HG02610 (cell line): Measurements from ENCODE around the gene DYNLT2.

Experiments
- ATAC-seq: cut with Tn5 transposase; IDR thresholded peaks from one replicate; pipeline ENCODE4 v1.9.1; 2021; ENCODE audit warnings: mild to moderate bottlenecking, moderate library complexity; ENCODE audit not compliant: unreplicated experiment

DYNLT2 gene, protein sequence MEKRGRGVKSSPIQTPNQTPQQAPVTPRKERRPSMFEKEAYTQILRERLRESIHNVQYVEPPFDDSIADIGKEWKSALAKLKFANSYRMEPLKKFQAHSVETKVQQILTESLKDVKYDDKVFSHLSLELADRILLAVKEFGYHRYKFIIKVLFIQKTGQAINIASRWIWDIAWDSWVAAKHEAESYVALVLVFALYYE

DNA sequence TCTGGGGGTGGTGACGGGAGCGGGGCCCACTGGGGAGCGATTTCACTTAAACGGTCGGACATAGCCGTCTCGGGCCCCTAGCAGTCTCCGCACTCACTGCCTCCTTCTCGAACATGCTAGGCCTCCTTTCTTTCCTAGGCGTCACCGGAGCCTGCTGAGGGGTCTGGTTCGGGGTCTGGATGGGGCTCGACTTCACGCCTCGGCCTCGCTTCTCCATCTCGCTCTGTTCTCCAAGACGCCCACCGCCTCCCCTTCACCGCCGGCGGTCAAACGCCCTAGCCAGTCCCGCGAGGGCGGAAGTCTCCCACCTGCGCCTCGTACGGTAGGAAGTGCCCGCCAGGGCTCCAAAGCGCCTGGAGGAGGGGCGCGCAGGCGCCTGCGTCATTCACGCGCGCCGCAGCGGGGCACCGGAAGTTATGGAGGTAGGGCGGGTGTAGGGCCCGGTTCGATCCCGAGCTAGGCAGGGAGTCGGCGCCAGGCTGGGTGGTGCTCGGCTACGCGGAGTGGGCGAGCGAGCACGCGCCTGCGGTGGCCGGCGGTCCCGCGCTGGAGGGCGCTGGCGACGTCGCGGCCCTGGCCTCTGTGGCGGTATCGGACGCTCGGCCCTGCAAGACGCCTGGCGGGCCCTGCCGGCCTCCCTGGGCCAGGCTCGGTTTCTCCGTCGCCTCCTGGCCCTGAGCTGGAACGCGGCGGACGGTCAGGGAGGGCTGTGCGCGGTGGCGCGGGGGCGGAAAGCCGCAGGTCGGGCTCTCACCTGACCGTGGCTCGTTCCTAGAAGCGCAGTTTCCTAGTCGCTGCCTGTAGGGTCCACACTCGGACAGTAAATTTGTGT lies at the start of gene DYNLT2, which contains the start of gene ERMARD:
Gene DYNLT2, minus strand, starts transcription at position 331 of the 832 bp plus-strand sequence. Its CDS starts 114 bp downstream, at position 217.
Gene ERMARD, plus strand, starts transcription at position 381 of the 832 bp plus-strand sequence. Its CDS starts 36 bp downstream, at position 417.
- ATAC-seq = peak; percentile 94

DNA sequence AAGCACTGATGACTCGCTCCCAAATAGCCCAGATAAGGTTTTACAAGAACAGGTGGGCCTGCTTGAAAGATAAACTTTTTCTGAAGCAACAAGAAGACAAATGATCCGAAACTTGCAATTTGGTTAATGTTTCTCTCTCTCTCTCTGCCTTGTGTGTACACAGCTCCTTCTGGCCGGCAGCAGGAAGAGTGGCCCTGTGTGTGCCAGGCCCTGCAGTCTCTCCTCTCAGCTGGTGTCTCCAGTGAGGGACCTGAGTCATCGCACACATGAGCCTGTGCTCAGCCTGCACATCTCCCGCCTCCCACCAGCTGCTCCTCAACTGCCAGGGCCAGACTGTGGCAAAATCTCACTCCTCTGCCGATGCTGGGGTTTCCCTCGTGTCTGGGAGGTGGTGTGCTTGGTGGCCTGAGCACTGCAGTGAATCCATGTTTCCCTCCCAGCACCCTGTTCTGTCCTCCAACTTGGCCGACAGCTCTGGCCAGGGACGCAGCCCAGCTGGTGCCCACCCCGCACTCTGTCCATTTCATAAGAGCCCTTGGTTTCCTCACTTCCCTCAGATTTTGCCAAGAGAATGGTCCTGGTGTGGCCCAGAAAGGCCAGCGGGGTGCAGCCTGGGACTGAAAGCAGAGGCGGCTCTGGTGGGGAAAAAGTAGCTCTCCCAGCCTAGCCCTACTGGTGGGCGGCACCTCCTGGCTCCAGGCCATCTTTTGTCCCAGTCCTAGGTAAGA lies 49.5 kb upstream of the DYNLT2 start:
- no peak for ATAC-seq

DNA sequence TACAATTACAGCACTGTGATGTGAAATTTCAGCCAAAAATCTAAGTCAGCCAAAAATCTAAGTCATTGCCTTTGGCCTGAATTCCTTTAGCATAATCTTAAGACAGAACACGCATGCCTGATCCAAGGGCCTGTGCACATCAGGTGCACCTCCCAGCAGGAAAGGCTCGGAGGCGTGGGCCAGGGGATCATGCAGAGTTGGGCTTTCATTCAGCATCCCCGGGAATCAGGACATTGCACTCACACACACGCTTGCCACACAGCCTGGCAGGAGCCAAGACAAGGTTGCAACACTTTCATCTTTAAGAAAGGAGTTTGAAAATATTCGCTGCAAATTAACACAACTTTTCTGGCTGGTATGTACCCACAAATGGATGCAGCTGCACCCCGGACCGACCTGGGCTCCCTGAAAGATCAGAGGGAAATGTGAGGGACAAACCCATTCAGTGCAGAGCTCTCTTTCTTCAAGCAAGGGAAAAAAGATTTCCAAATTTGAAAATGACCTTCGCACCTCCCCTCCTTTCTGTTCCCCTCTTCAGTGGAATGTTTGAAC lies 48.8 kb upstream of the DYNLT2 start:
- ATAC-seq = no peak

DNA sequence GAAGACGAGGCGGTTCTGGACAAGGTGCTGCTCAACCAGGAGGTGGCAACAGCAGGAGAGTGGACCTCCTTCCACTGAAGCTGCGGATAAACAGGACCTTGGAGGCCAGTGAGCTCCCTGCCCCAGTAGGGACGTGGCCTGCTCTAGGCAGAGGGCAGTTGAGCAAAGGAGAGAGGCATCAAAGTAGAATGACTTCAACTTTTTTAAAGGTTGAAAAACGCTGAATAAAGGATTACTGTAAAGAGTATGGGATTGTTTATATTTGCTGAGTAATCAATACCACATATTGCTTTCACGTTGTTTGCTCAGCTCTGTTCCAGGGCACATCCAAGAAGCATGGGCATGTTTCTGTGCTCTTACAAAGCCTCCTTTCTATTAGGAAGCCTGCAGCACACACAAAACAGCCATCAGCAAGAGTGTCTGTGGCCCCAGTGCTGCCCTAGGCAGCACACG lies 48.1 kb upstream of the DYNLT2 start:
- ATAC-seq = no peak

DNA sequence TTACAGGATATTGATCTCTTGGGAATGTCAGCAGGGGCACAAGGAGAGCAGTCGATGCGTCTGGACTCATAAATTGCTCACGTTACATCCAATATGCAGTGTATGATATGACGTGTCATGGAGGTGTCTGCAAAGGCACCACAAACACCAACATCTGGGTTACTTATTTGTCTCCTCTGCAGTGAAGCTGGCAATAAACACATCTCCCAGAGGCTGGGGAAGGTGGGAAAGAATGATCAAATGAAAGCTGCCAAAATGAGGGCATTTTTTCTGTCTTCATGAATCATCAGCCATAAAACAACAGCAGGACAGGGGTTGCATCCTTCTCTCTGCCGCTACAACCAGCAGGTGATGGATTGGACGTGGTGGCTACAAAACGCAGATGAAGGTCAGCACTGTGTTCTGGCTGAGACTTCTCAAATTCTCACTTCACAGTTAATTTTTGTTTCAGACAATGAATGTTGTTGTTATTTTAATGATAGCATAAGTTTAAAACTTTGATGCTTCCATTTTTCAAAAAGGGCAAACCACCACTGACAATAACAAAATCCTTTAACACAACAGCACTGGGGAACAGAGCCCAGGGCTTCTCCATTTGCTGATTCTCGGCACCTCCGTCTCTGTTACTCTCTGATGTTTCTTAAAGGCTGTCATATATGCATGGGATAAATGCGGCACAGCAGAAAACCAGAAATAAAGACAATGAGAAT lies 47.5 kb upstream of the DYNLT2 start:
- ATAC-seq = no peak

DNA sequence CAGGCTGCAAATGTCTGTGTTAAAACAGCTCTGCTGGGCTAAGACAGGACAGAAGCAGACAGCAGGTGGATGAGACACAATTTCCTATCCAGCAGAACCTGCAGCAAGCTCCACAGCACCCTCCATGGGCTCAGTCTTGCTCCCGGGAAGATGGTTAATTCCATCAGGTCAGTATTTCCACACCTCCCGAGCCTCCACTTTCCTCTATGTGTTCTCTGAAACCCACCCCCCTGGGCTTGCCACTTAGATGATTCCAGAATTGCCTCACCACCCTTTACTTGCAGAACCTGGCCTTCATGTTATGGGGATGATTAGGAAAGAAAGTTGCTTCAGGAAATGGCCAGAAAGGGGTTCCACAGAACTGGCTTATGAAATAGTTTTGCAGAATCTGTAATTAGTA lies 43.8 kb upstream of the DYNLT2 start:
- no peak for ATAC-seq

DNA sequence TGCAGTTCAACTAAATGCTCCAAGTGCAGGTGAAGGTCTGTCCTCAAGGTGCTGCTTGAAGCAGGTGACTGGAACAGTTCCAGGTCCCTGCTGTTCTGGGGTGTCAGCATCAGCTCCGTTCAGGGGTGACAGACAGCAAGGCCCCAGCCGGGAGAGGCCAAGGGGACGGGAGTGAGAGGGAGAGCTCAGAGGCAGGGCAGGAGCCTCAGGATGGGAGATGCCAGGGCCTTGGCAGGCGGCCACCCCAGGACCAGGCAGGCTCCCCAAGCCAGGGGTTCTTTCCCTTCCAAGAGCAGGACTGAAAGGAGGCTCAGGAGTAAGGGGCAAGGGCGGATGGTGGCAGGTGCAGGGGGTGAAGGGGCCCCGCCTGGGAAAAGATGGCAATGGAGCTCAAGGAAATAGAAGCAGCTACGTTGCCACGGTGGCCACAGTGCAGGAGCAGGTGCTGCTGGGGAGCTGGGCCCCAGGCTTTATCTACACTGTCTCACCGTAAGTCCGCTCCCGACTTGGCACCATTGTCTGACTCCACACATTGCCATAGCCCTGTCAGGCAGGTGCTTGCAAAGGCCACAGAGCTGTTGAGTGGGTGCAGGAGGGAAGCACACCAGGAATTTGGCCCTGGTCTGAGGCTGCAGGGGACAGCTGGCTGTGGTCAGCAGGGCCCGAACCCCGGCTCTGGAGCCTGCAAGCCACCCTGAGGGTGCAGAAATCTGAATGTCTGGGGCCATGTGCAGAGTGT lies 43.1 kb upstream of the DYNLT2 start:
- no peak for ATAC-seq

DNA sequence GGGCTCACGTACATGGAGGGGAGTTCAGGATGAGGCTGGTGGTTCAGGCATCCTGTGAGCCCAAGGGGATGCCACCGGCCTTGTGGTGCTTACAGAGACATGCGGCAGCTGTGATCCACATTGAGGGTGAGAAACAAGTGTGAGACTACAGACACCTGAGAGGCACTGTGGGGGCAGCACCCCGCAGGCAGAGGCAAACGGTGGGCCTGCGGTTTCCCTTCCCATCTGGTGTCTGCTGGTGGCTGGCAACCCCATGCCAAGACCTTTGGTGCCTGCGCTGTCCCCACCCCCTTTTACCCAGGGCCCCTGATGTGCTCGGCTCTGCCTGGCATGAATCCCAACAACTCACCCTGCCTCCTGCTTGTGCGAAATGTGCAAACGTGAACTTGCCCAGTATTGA lies 42.0 kb upstream of the DYNLT2 start:
- no peak for ATAC-seq

DNA sequence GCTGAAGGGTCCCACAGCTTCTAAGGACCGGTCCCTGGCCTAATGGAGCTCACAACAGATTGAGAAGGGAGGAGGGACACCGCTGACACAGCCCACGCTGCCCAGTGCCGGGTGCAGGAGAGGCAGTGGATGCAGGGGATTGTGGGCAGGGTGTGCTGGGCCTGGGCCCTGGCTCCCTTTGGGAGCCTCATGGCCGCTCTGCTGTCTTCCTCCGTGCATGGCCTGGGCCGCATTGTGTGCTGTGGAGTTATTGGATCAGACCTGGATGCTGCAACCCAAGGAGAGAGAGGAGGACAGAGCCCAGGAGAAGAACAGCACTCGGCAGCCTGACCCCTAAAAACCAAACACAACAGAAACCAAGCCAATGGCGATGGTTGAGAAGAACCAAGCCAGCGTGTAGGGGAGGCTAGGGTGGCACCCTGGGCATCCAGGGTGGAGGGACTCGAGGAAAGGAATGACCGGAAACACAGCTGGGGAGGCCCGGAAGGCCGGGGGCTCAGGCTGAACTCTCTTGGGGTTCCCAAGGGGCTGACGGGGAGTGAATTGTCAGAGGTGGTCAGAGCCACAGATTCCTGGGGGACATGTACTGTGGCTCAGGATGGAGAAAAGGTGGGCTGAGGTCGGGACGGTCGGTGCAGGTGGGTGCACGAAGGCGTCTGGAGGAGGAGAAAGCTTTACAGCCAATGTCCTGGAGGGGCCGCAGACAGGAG lies 41.1 kb upstream of the DYNLT2 start:
- ATAC-seq = no peak

DNA sequence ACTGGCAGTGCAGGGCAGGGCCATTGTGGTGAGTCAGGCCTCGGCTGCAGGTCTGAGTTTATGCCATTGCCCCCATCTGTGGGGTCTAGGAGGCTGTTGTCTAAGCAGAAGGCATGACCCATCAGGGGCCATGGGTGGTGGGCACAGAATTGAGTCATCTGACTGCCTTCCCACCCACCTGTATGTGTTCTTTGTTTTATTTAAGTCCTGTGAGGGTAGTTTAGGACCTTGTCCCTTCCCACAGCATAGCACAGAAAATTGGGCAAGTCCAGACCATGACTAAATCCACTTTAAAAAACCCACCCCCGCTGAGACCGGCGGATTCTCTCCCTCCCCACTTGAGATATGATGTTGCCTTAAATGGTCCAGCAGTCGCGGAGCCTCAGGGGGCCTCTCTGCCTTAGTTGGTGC lies 40.4 kb upstream of the DYNLT2 start:
- ATAC-seq = no peak

DNA sequence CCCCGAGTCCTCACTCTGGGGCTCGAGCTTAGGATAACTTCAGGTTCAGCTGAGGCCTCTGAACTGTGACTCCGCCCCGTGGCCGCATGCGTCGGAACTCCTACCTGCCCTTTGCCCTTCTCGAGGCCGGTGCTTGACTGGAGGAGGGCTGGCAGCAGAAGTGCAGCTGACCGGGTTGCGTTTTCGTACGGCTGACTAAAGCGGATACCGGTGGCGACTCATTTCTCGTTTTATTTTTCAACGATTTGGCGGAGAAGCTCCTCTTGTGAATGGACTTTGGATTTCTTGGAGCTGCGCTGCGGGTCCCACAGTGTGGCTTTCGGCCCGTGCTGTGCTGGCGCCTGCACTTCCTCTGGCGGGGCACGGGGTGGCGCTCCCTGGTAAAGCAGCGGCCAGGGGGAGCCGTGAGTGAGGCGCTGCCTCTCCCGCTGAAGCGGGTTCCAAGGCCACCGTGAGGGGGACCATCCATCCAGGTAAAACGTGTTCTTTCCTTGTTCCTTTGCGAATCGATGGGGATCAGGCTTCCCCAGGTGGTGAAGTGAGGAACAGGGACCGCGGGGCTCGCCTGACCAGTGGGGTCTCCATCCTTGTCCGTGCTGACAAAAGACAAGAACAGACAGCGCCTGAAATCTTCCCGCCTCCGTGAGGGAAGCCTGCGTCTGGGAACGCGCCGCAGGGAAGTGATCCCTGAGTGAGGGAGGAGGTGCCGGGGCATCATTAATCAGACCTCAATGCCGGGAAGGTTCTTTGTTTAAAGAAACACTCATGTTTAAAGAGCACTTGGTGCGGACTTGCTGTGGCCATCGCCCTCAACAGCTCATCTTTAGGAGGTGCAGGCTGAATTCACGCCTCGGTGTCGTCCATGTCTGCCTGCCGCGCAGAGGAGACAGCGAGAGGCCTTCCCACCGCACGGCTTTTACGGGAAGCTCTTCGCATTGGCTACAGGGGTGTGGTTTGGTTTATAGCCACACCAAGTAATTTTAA lies 38.9 kb upstream of the DYNLT2 start:
- peak; percentile 90 for ATAC-seq

DNA sequence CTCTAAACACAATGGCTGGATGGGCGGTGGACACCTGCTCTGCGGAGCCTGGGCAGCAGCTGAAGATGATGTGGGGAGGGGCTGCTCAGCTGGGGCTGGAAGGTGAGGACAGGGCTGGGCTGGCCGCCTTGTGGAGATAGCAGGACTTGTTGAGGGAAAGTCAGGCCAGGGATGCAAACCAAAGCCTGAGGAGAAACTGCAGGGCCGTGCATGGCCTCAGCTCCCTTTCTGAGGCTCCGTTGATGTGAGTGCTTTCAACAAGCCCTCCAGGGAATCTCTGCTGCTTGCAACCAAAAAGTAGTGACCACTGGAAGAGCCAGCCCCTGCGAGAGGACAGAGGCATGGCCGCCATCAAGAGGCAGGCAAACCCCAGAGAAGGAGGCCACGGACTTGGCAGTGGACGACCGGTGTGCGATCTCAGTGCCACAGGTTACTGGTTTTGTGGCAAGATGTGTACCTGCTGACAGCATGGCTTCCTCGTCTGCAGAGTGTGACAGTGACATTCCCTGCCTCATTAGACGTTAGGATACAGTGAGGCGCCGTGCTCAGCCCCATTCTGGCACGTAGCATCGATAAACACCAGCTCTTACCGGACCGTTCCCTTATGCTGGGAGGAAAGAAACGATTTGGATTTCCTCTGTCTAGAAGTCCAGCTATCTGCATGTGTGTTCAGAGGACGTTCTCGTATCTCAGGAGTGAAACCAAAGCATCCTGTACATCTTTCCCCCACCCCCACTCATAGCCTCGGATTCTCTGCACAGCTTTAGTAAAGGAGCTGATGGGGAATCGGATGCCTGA lies 38.0 kb upstream of the DYNLT2 start:
- ATAC-seq = no peak

DNA sequence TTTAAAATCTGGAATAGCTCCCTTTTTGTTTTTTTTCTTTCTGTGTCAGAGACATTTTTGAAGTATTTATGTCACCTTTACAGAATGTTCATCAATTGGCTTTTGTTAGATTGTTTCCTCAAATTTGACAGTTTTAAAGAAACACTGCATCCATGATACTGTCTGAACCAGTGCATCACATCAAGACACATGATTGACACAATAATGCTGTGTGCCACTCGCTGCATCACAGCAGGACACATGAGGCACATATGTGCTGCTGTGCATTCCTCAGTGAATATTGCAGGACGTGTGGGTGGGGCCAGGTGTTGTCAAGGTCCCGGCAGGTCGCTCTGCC lies 37.4 kb upstream of the DYNLT2 start:
- no peak for ATAC-seq

DNA sequence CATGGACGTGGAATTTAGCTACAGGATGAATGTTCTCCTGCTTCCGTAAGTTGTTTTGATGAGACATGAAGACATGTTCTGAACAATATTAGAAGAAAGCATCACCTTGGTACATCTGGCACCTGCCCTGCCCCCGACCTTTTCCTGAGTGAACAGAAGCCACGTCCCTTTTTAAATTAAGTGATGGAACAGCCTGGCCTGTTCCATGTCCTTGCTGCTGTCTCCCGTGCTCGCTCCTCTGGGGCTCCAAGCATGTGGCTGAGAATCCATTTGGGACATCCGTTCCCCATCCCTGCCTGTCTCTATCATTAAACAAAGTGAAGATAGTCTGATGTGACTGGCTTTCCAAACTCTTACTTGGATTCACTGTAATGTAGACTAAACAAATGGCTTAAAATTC lies 36.4 kb upstream of the DYNLT2 start:
- ATAC-seq = no peak

DNA sequence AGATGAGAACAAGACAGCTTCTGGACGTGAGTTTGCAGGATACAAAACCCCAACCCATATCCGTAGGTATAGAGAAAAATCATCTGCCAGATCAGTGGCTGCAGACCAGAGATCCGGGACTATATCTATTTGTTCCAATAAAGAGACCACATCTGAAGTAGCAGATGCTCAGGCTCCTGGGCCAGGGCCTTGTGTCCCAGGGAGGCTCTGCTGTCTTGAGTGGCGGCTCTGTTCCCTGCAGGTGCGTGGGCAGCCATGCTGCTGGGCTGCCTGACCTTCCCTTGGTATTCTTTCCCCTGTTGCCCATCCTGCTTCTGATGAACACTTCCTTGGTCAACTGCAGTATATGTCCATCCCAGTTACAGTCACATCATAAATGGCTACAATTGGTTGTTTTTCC lies 35.0 kb upstream of the DYNLT2 start:
- no peak for ATAC-seq

DNA sequence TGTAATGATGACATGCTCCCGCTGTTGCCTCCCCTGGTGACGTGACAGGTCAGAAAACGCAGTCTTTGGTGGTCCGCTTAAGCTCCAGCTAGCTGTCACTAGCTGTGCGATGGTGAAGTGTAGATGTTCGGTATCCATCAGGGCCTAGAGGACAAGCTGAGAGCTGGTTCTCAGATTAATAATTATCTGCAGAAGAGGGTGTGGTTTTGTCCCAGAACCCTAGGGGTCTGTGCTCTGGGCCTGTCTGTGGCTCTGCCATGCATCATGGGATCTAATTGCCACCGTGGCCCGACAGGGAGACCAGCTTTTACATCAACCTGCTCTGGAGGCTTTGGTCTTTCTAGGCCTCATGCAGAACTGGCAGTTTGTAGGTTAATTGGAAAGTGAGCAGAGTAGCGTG lies 34.2 kb upstream of the DYNLT2 start:
- no peak for ATAC-seq

DNA sequence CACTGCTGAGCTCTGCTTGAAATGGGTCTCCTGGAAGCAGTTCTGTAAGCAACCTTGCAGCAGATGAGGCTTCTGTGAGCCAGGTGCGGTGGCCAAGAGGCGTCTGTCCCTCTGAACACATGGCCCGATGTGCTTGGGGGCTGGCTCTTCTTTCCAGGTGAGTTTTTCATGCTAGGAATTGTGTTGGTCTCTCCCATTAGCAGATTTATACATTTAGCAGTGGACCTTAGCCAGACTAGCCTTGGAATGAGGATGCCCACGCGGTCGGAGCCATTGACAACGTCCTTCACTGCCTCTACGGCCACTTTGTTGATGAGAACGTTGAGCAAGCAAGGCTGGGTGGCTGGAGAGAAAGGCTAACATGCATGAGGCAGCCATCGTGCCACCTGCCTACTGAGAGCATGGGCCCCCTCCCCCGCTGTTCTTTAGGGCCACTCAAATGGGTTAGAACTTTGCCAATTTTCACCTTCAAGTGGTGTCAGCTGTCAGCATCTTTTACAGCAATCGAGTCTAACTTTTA lies 33.5 kb upstream of the DYNLT2 start:
- ATAC-seq = no peak
